ENCODE data around the gene RAVER2.

The RAVER2 gene

DNA sequence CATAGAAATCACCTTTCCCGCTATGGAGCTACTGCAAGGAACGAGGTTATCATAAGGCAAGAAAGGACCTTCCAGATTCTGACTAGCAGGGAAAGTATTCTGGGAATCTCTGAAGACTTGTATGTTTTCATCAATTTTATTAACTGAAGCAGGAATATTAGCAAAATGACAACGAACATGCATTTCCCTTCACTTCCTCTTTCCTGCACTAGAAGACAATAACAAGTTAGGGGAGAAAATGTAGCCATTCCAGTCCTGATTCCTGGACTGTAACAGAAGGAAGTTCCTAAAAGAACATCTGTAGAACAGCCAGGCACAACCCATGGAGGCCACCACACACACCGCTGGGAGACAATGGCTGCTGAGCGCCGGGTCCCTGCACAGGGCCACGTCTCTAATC, 106.8 kb downstream of the RAVER2 start:
- no peak overlapping the region for H3K4ac ChIP-seq (ENCODE audit: low read depth in 1 of 2, low read length in 2 of 2)
- H3K4me3 ChIP-seq (ENCODE audit: insufficient read depth in 1 of 2, low read depth in 1 of 2, low read length in 2 of 2): no peak overlapping the region
- H3K27me3 ChIP-seq (ENCODE audit: control insufficient read depth in 1 of 2, insufficient read depth in 1 of 2, low read length in 2 of 2): no peaks in the 10 kb centered on the region
- H2AFZ ChIP-seq (ENCODE audit: low read depth, low read length): no peak overlapping the region
- H3K79me1 ChIP-seq (replicated peaks; ENCODE audit: low read length, poor library complexity, severe bottlenecking): peaks cover 2% of the 10 kb centered on the region
- no peak overlapping the region for H2BK120ac ChIP-seq (ENCODE audit: low read depth, low read length)
- H4K8ac ChIP-seq (ENCODE audit: low read length): no peak overlapping the region
- H3K27ac ChIP-seq (ENCODE audit: low read length, poor library complexity, severe bottlenecking): no peak overlapping the region
- 95% methylated on average over 5 of the region's 7 CpGs for WGBS
- no peak overlapping the region for H3K9ac ChIP-seq (ENCODE audit: low read length)
- no peak overlapping the region for H3K23ac ChIP-seq (ENCODE audit: low read length in 2 of 2)
- no peak overlapping the region for H4K91ac ChIP-seq (ENCODE audit: low read length)
- no peak overlapping the region for H3K14ac ChIP-seq (ENCODE audit: low read length in 2 of 2)
- H3K4me1 ChIP-seq (ENCODE audit: control insufficient read depth, insufficient read depth, low read depth, low read length): no peaks in the 10 kb centered on the region
- no peak overlapping the region for H2BK5ac ChIP-seq (ENCODE audit: low read depth, low read length, poor library complexity, severe bottlenecking)
- no peak overlapping the region for H2BK12ac ChIP-seq (ENCODE audit: low read length in 2 of 2)
- H3K4me2 ChIP-seq (ENCODE audit: low read length, poor library complexity, severe bottlenecking): no peak overlapping the region
- no peak overlapping the region for H2AK5ac ChIP-seq (ENCODE audit: low read length, severe bottlenecking)
- no peak overlapping the region for H2BK15ac ChIP-seq (ENCODE audit: low read depth, poor library complexity, severe bottlenecking)
- H3K18ac ChIP-seq (ENCODE audit: low read depth in 1 of 2, low read length in 2 of 2): no peak overlapping the region
- H3K9me3 ChIP-seq (ENCODE audit: control insufficient read depth, low read length): no peaks in the 10 kb centered on the region
- no peak for DNase-seq
- H3K36me3 ChIP-seq (ENCODE audit: control insufficient read depth in 1 of 2, insufficient read depth in 2 of 2, low read depth in 1 of 2, low read length in 2 of 2): peaks cover 70 to 95% of the 10 kb centered on the region in 2 experiments

DNA sequence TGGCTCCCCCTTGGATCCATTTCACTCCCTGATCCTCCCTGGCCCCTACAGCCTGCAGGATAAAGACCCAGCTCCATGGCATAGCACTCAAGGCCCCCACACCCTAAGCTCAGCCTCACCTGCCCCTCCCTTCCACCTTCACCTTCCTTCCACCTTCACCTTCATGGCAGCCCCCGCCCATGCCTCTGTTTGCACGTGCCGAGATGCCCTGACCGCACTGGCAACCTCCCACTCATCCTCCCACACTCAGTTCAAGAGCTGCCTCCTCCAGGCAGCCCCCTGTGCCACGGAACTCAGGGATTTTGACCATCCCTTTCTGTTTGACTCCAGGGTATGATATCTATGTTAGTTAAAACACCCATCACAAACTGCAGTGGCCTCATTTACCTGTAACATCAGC, 109.8 kb downstream of the RAVER2 start:
- no peak for DNase-seq
- H2BK5ac ChIP-seq (ENCODE audit: low read depth, low read length, poor library complexity, severe bottlenecking): no peak overlapping the region
- no peak overlapping the region for H2BK12ac ChIP-seq (ENCODE audit: low read length in 2 of 2)
- H3K4ac ChIP-seq (ENCODE audit: low read depth in 1 of 2, low read length in 2 of 2): no peak overlapping the region
- H3K14ac ChIP-seq (ENCODE audit: low read length in 2 of 2): no peak overlapping the region
- H3K79me1 ChIP-seq (replicated peaks; ENCODE audit: low read length, poor library complexity, severe bottlenecking): peaks cover 6% of the 10 kb centered on the region
- H3K9ac ChIP-seq (ENCODE audit: low read length): no peak overlapping the region
- H2AFZ ChIP-seq (ENCODE audit: low read depth, low read length): no peak overlapping the region
- peaks cover 73 to 95% of the 10 kb centered on the region in 2 experiments for H3K36me3 ChIP-seq (ENCODE audit: control insufficient read depth in 1 of 2, insufficient read depth in 2 of 2, low read depth in 1 of 2, low read length in 2 of 2)
- H4K91ac ChIP-seq (ENCODE audit: low read length): no peak overlapping the region
- no peak overlapping the region for H3K4me2 ChIP-seq (ENCODE audit: low read length, poor library complexity, severe bottlenecking)
- no peak overlapping the region for H2BK15ac ChIP-seq (ENCODE audit: low read depth, poor library complexity, severe bottlenecking)
- no peak overlapping the region for H3K27ac ChIP-seq (ENCODE audit: low read length, poor library complexity, severe bottlenecking)
- no peaks in the 10 kb centered on the region for H3K4me1 ChIP-seq (ENCODE audit: control insufficient read depth, insufficient read depth, low read depth, low read length)
- no peak overlapping the region for H4K8ac ChIP-seq (ENCODE audit: low read length)
- H3K9me3 ChIP-seq (ENCODE audit: control insufficient read depth, low read length): no peaks in the 10 kb centered on the region
- H2BK120ac ChIP-seq (ENCODE audit: low read depth, low read length): no peak overlapping the region
- H3K27me3 ChIP-seq (ENCODE audit: control insufficient read depth in 1 of 2, insufficient read depth in 1 of 2, low read length in 2 of 2): no peaks in the 10 kb centered on the region
- H2AK5ac ChIP-seq (ENCODE audit: low read length, severe bottlenecking): no peak overlapping the region
- WGBS: 94% methylated on average over 5 of the region's 5 CpGs
- H3K4me3 ChIP-seq (ENCODE audit: insufficient read depth in 1 of 2, low read depth in 1 of 2, low read length in 2 of 2): no peak overlapping the region
- H3K18ac ChIP-seq (ENCODE audit: low read depth in 1 of 2, low read length in 2 of 2): no peak overlapping the region
- no peak overlapping the region for H3K23ac ChIP-seq (ENCODE audit: low read length in 2 of 2)

DNA sequence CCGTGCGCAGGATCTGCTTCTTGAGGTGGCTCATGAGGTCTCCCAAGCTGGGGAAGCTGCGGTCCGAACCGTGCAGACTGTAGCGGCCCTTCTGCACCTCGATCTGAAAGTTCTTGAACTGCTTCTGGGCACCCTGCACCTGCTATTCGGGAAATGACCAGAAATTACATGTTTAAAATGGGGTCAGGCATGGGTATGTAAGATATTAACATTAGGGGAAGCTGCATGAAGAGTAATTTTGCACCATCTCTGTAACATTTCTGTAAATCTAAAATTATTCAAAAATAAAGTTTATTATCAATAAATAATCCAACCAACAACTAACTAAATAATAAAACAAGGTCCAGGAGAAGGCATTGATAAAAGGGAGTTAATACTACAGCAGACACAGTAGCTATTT, 110.7 kb downstream of the RAVER2 start:
- peaks cover 69 to 91% of the 10 kb centered on the region in 2 experiments for H3K36me3 ChIP-seq (ENCODE audit: control insufficient read depth in 1 of 2, insufficient read depth in 2 of 2, low read depth in 1 of 2, low read length in 2 of 2)
- WGBS: 98% methylated on average over 7 of the region's 8 CpGs
- no peak for DNase-seq

GRCh38 chr1:64856553-64856952, 111.7 kb downstream of the RAVER2 start:
- Histone ChIP-seq H4K8ac (ENCODE audit: low read length) (no peak overlapping the region), H4K91ac (ENCODE audit: low read length) (no peak overlapping the region)
- DNase-seq: no peak

More for the DNA sequence above, 110.7 kb downstream of the RAVER2 start:
- no peak overlapping the region for H3K9ac ChIP-seq (ENCODE audit: low read length)
- no peak overlapping the region for H3K27ac ChIP-seq (ENCODE audit: low read length, poor library complexity, severe bottlenecking)
- H3K79me1 ChIP-seq (replicated peaks; ENCODE audit: low read length, poor library complexity, severe bottlenecking): peaks cover 6% of the 10 kb centered on the region
- no peak overlapping the region for H2AK5ac ChIP-seq (ENCODE audit: low read length, severe bottlenecking)
- H2BK5ac ChIP-seq (ENCODE audit: low read depth, low read length, poor library complexity, severe bottlenecking): no peak overlapping the region
- no peak overlapping the region for H2BK120ac ChIP-seq (ENCODE audit: low read depth, low read length)
- H2AFZ ChIP-seq (ENCODE audit: low read depth, low read length): no peak overlapping the region
- H3K18ac ChIP-seq (ENCODE audit: low read depth in 1 of 2, low read length in 2 of 2): no peak overlapping the region
- H3K14ac ChIP-seq (ENCODE audit: low read length in 2 of 2): no peak overlapping the region
- H3K4me1 ChIP-seq (ENCODE audit: control insufficient read depth, insufficient read depth, low read depth, low read length): no peaks in the 10 kb centered on the region
- no peak overlapping the region for H2BK12ac ChIP-seq (ENCODE audit: low read length in 2 of 2)
- H2BK15ac ChIP-seq (ENCODE audit: low read depth, poor library complexity, severe bottlenecking): no peak overlapping the region
- H3K4me3 ChIP-seq (ENCODE audit: insufficient read depth in 1 of 2, low read depth in 1 of 2, low read length in 2 of 2): no peak overlapping the region
- no peak overlapping the region for H4K8ac ChIP-seq (ENCODE audit: low read length)
- no peaks in the 10 kb centered on the region for H3K9me3 ChIP-seq (ENCODE audit: control insufficient read depth, low read length)
- H4K91ac ChIP-seq (ENCODE audit: low read length): no peak overlapping the region
- H3K23ac ChIP-seq (ENCODE audit: low read length in 2 of 2): no peak overlapping the region
- no peak overlapping the region for H3K4ac ChIP-seq (ENCODE audit: low read depth in 1 of 2, low read length in 2 of 2)
- H3K27me3 ChIP-seq (ENCODE audit: control insufficient read depth in 1 of 2, insufficient read depth in 1 of 2, low read length in 2 of 2): no peaks in the 10 kb centered on the region
- H3K4me2 ChIP-seq (ENCODE audit: low read length, poor library complexity, severe bottlenecking): no peak overlapping the region

More at GRCh38 chr1:64856553-64856952, 111.7 kb downstream of the RAVER2 start:
- H3K9ac ChIP-seq (ENCODE audit: low read length): no peak overlapping the region
- WGBS: 80% methylated on average over 7 of the region's 10 CpGs
- no peak overlapping the region for H2AK5ac ChIP-seq (ENCODE audit: low read length, severe bottlenecking)
- no peak overlapping the region for H2BK5ac ChIP-seq (ENCODE audit: low read depth, low read length, poor library complexity, severe bottlenecking)
- H3K4me1 ChIP-seq (ENCODE audit: control insufficient read depth, insufficient read depth, low read depth, low read length): no peaks in the 10 kb centered on the region
- no peak overlapping the region for H3K23ac ChIP-seq (ENCODE audit: low read length in 2 of 2)
- no peak overlapping the region for H2AFZ ChIP-seq (ENCODE audit: low read depth, low read length)
- no peak overlapping the region for H3K27ac ChIP-seq (ENCODE audit: low read length, poor library complexity, severe bottlenecking)
- H3K14ac ChIP-seq (ENCODE audit: low read length in 2 of 2): no peak overlapping the region
- H3K4me2 ChIP-seq (ENCODE audit: low read length, poor library complexity, severe bottlenecking): no peak overlapping the region
- no peak overlapping the region for H2BK120ac ChIP-seq (ENCODE audit: low read depth, low read length)
- no peak overlapping the region for H2BK15ac ChIP-seq (ENCODE audit: low read depth, poor library complexity, severe bottlenecking)
- peaks cover 6% of the 10 kb centered on the region for H3K79me1 ChIP-seq (replicated peaks; ENCODE audit: low read length, poor library complexity, severe bottlenecking)
- no peak overlapping the region for H3K18ac ChIP-seq (ENCODE audit: low read depth in 1 of 2, low read length in 2 of 2)
- no peak overlapping the region for H2BK12ac ChIP-seq (ENCODE audit: low read length in 2 of 2)
- no peaks in the 10 kb centered on the region for H3K9me3 ChIP-seq (ENCODE audit: control insufficient read depth, low read length)
- no peaks in the 10 kb centered on the region for H3K27me3 ChIP-seq (ENCODE audit: control insufficient read depth in 1 of 2, insufficient read depth in 1 of 2, low read length in 2 of 2)
- H3K36me3 ChIP-seq (ENCODE audit: control insufficient read depth in 1 of 2, insufficient read depth in 2 of 2, low read depth in 1 of 2, low read length in 2 of 2): peaks cover 69 to 90% of the 10 kb centered on the region in 2 experiments
- no peak overlapping the region for H3K4me3 ChIP-seq (ENCODE audit: insufficient read depth in 1 of 2, low read depth in 1 of 2, low read length in 2 of 2)
- no peak overlapping the region for H3K4ac ChIP-seq (ENCODE audit: low read depth in 1 of 2, low read length in 2 of 2)

All from mesenchymal stem cell (in vitro differentiated cells and primary cell).